Neutrophil (primary cell): ENCODE measurements around the gene CDRT4.

Source experiments
- H3K27ac ChIP-seq: fragments of 200-600 bp; sonication (generic); 2 replicates; pipeline ENCODE4 v1.5.1; 2016; ENCODE audit warnings: mild to moderate bottlenecking, moderate library complexity
- H3K27me3 ChIP-seq: fragments of 200-600 bp; sonication (generic); 2 replicates; pipeline ENCODE4 v1.6.0; 2016; ENCODE audit warnings: mild to moderate bottlenecking
- H3K36me3 ChIP-seq: fragments of 200-600 bp; sonication (generic); 2 replicates; pipeline ENCODE4 v1.5.1; 2017
- H3K4me1 ChIP-seq, 2 experiments: fragments of 200-600 bp in 1 of 2; sonication (generic) in 1 of 2; 1 replicate in 1 of 2; 2 replicates in 1 of 2; pipeline versions ENCODE4 v1.5.1 to v1.6.1; 2013 to 2016; ENCODE audit warnings: low read depth in 1 of 2, low read length in 1 of 2, mild to moderate bottlenecking in 1 of 2, moderate library complexity in 1 of 2; ENCODE audit not compliant: control insufficient read depth in 1 of 2, insufficient read depth in 1 of 2
- H3K4me3 ChIP-seq, 2 experiments: fragments of 200-600 bp in 1 of 2; sonication (generic) in 1 of 2; 1 replicate in 1 of 2; 2 replicates in 1 of 2; pipeline ENCODE4 v1.5.1; 2013 to 2016; ENCODE audit warnings: low read depth in 1 of 2, low read length in 1 of 2, mild to moderate bottlenecking in 1 of 2, moderate library complexity in 1 of 2
- H3K9me3 ChIP-seq: fragments of 200-600 bp; sonication (generic); 2 replicates; pipeline ENCODE4 v1.5.1; 2016
- TF ChIP-seq, protein P1 (sequence below): fragments of 200-600 bp; sonication (generic); IDR thresholded peaks from 2 replicates; pipeline ENCODE4 v1.5.1; 2016; ENCODE audit warnings: antibody characterized with exemption

CDRT4 gene

GRCh38 chr17:15398736-15399331 is 68.6 kb downstream of the CDRT4 start:
- H3K9me3 ChIP-seq = no peaks in the 10 kb centered on the region
- H3K36me3 ChIP-seq = no peaks in the 10 kb centered on the region
- no peak overlapping the region for H3K4me3 ChIP-seq
- peaks cover 7% of the 10 kb centered on the region for H3K27me3 ChIP-seq
- no peak overlapping the region for H3K27ac ChIP-seq
- H3K4me1 ChIP-seq = no peaks in the 10 kb centered on the region
- TF ChIP-seq, protein P1, sequence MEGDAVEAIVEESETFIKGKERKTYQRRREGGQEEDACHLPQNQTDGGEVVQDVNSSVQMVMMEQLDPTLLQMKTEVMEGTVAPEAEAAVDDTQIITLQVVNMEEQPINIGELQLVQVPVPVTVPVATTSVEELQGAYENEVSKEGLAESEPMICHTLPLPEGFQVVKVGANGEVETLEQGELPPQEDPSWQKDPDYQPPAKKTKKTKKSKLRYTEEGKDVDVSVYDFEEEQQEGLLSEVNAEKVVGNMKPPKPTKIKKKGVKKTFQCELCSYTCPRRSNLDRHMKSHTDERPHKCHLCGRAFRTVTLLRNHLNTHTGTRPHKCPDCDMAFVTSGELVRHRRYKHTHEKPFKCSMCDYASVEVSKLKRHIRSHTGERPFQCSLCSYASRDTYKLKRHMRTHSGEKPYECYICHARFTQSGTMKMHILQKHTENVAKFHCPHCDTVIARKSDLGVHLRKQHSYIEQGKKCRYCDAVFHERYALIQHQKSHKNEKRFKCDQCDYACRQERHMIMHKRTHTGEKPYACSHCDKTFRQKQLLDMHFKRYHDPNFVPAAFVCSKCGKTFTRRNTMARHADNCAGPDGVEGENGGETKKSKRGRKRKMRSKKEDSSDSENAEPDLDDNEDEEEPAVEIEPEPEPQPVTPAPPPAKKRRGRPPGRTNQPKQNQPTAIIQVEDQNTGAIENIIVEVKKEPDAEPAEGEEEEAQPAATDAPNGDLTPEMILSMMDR = no peak

DNA sequence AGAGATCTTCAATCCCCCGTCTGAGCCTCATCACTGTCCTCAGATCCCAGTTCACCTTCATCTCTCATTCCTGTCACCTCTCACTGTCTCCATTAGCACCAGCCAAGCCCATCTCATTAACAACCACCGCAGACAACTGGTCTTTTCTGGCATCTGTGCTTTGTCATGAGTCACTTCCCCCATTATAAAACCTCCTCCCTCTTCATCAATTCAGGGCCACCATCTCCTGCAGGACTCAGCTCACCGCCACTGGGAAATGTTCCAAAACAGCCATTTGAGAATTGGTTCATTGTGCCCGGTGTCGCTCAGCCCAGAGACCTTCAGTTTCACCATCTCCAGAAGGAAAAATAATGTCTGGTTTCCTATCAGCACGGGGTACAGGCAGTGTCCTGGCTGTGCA is 69.1 kb downstream of the CDRT4 start:
- no peak overlapping the region for H3K4me3 ChIP-seq
- no peaks in the 10 kb centered on the region for H3K36me3 ChIP-seq
- TF ChIP-seq, protein P1 = no peak
- no peaks in the 10 kb centered on the region for H3K4me1 ChIP-seq
- H3K27me3 ChIP-seq = peaks cover 7% of the 10 kb centered on the region
- no peaks in the 10 kb centered on the region for H3K9me3 ChIP-seq
- H3K27ac ChIP-seq = no peak overlapping the region

DNA sequence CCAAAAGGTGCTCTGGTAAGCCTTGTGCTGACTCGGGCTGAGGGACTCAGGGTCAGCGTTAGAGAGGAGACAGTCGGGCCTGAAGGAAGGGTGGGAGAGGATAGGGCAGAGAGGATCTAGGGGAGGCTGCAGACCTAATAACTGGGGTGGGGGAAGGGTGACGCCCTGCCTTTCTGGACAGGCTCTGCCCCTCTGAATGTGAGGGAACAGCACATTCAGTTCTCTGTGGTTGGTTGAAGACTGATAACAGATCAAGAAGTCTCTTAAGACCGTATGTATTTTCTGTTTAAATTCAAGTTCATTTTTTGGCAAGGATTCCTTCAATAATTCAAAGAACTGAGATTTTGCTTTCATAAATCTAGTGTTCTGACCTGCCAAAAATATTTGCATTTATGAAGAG is 69.8 kb downstream of the CDRT4 start:
- no peaks in the 10 kb centered on the region for H3K9me3 ChIP-seq
- H3K4me1 ChIP-seq = no peaks in the 10 kb centered on the region
- H3K4me3 ChIP-seq = no peak overlapping the region
- no peak overlapping the region for H3K27ac ChIP-seq
- TF ChIP-seq, protein P1 = no peak
- H3K36me3 ChIP-seq = no peaks in the 10 kb centered on the region
- peaks cover 7% of the 10 kb centered on the region for H3K27me3 ChIP-seq

- TF ChIP-seq, protein P1 = no peak
- no peaks in the 10 kb centered on the region for H3K36me3 ChIP-seq
Measured at GRCh38 chr17:15395091-15395490, 72.3 kb downstream of the CDRT4 start.

DNA sequence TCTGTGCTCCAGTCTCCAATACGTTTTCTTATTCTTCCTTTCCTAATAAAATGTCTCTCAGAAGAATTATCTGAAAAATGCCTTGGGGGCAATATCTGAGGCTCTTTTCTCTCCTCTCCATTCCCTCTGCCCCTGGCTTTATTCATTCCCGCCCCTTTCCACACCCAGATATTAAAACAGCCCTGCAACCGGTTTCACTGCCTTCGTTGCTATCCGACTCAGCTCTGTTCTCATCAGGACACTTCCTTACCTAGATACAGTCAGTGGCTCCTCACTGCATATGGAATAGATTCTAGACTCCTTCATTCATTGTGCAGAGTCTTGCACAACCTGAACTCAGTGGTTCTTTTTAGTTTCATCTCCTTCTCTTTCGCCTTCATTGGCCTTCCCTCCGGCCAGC is 74.0 kb downstream of the CDRT4 start:
- TF ChIP-seq, protein P1 = no peak
- H3K36me3 ChIP-seq = no peaks in the 10 kb centered on the region
- peaks cover 2% of the 10 kb centered on the region for H3K27me3 ChIP-seq
- no peaks in the 10 kb centered on the region for H3K9me3 ChIP-seq
- H3K4me3 ChIP-seq = no peak overlapping the region
- no peak overlapping the region for H3K27ac ChIP-seq
- no peaks in the 10 kb centered on the region for H3K4me1 ChIP-seq

More at GRCh38 chr17:15395091-15395490, 72.3 kb downstream of the CDRT4 start:
- Histone ChIP-seq H3K4me1 (no peaks in the 10 kb centered on the region), H3K9me3 (no peaks in the 10 kb centered on the region), H3K27ac (no peak overlapping the region), H3K27me3 (peaks cover 7% of the 10 kb centered on the region), H3K4me3 (no peak overlapping the region)
